Stimulated activated naive CD8-positive, alpha-beta T cell treated with anti-CD3 and anti-CD28 coated beads, Interleukin-15, Interleukin-2, amounts not matched to agents 100 ng/mL and 50 ng/mL, for 24 hours (primary cell): ENCODE results near the gene VENTX.
"Not testable (repeated sequence)": the region's sequence is repeated elsewhere in the genome, so short reads cannot be mapped to it uniquely, and the experiment has no call there.

Experiments used
- H3K27ac Mint-ChIP-seq: one replicate; pipeline ENCODE4 v1.8.0; 2021; ENCODE audit warnings: mild to moderate bottlenecking, mixed read lengths
- H3K27me3 Mint-ChIP-seq: one replicate; pipeline ENCODE4 v1.8.0; 2021; ENCODE audit warnings: mixed read lengths
- H3K36me3 Mint-ChIP-seq: one replicate; pipeline ENCODE4 v1.8.0; 2021; ENCODE audit warnings: low read depth, mixed read lengths
- H3K4me1 Mint-ChIP-seq: one replicate; pipeline ENCODE4 v1.8.0; 2021; ENCODE audit warnings: low read depth, mixed read lengths
- H3K4me3 Mint-ChIP-seq: one replicate; pipeline ENCODE4 v1.8.0; 2021; ENCODE audit warnings: mild to moderate bottlenecking, mixed read lengths
- H3K9me3 Mint-ChIP-seq: one replicate; pipeline ENCODE4 v1.8.0; 2021; ENCODE audit warnings: mixed read lengths

VENTX gene

DNA sequence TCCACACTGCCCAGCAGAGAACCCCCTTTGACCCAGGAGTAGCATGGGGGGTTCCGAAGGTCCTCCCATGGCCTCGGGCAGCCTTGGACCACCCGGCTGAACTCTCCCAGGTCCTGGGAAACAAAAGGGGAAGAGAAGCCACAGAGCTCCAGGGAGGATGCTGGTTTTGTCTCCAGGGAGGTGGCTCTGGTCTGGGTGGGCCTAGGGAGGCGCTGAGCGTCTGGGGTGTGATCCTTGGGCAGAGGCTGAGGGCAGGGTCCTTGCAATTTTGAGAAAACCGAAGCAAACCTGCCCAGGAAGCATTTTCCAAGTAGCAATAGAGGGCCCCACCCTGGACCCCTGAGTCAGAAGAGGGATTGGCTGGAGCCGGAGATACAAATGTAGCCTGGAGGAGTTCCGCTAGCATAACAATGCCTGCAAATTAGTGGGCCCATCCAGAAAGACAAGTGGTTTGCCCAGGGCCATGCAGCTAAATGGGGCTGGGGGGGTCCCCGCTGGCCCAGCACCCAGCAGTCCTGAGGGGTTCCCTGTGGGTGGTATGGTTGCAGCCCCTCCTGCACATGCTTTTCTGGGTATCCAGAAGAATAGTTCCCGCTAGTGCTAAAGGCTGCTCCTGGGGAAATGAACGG, 5.6 kb upstream of the VENTX start:
- Mint-ChIP-seq H3K27ac (no peak overlapping the region), H3K4me3 (no peak overlapping the region), H3K36me3 (no peaks in the 10 kb centered on the region), H3K9me3 (no peaks in the 10 kb centered on the region), H3K27me3 (peaks cover 50% of the 10 kb centered on the region), H3K4me1 (peaks cover 14% of the 10 kb centered on the region)

DNA sequence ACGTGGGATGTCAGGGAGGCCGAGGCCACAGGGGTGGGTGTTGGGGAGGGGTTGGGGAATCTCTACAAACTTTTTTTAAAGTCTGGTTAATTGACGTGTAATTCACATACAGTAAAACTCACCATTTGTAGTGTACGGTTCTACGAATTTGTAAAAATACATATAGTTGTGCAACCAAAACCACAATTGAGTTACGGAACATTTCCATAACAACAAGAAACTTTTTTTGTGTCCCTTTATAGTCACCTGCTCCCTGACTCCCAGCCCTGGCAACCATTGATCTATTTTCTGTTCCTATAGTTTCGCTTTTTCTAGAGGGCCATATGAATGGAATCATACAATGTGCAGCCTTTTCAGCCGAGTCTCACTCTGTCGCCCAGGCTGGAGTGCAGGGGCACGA, 2.9 kb upstream of the VENTX start:
- not testable (repeated sequence) for H3K36me3 Mint-ChIP-seq, H3K27ac Mint-ChIP-seq, H3K4me1 Mint-ChIP-seq, H3K9me3 Mint-ChIP-seq
- Mint-ChIP-seq H3K4me3 (peak overlapping the region; percentile 13), H3K27me3 (peaks cover 42% of the 10 kb centered on the region)

DNA sequence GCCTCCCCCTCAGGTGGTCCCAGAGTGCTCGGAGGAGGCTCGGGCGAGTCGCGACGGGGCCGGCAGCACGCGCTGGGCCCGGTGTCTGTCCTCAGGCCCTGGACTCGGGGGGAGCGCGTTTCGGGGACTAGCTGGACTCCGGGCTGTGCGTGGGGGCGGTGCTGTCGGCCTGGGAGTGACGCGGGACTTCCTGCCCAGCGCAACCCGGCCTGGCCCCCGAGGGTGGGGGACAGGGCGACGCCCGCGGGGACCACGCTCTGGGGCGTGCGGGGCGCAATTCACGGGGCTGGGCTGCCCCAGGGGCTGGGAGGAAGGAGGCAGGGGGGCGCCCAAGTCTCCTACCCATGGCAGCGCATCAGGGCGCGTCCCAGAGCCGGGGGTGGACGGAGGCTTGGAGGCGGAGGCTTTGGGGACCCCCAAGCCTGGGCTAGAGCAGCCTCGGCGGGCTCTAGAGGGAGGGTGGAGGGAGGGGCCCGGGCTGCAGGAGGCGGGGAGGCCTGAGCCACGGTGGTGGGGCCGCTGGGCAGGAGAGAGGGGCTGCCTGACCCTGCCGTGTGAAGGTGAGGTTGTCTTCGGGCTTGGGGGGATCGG, 2.3 kb upstream of the VENTX start:
- Mint-ChIP-seq H3K9me3 (no peaks in the 10 kb centered on the region), H3K27me3 (peaks cover 42% of the 10 kb centered on the region), H3K27ac (no peak overlapping the region), H3K4me3 (peak overlapping the region; percentile 13), H3K4me1 (peaks cover 7% of the 10 kb centered on the region), H3K36me3 (no peaks in the 10 kb centered on the region)

DNA sequence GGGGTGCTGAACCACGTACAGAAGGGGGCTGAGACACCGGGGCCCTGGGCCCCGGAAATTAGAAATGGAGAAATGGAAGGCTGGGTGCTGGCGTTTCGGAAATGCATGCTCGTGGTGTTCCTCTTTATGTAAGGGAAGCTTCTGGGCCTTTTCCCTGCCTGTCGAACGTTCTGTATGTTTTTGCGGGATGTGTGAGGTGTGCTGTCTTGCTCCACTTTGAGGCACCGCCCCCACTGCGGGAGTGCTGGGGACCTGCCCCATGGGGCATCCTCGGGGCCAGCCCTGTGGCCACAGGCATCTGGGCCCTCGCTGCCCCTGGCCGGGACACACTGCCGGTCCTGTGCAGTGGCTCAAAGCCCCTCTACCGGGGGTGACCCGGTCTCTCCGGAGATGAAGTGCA, 1.7 kb upstream of the VENTX start:
- H3K27me3 Mint-ChIP-seq: peaks cover 46% of the 10 kb centered on the region
- H3K9me3 Mint-ChIP-seq: no peaks in the 10 kb centered on the region
- peak overlapping the region; percentile 35 for H3K4me3 Mint-ChIP-seq
- no peak overlapping the region for H3K27ac Mint-ChIP-seq
- no peaks in the 10 kb centered on the region for H3K36me3 Mint-ChIP-seq
- peaks cover 11% of the 10 kb centered on the region for H3K4me1 Mint-ChIP-seq

DNA sequence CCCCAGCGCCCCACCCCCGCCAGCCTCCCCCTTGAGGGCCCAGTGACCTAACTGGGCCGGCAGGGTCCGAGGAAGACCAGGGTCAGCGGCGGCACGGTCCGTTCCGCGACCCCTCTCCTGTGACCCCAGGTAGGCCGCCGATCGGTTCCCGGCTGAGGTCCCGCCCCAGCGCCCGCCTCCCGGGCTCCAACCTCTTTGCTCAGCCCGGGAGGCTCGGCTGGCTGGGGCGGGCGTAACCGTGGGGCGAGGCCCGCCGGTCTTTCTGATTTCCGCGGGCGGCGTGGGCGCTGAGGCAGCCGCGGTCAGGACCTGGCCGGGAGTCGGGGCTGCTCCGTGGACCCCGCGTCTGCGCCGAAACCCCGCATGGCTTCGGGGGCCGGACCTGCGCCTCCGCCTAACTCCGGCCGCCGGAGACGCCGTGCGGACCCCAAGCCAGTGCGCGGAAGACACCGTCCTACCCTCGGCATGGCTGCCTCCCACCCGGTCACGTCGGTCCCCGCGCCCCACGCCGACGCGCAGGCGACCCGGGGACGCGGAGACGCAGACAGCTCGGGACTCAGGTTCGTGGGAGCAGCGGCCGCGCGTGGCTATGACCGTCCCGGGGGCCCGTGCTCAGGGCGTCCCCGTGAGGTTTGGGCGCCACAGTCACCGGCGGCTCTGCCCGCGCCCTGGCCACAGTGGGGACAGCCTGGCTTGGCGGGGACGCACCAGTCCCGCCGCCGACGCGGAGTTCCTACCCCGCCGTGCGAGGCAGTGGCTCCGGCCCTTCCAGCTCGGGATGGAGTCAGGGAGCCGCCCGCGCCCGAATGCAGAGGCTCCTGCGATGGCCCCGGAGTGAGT, 1.0 kb upstream of the VENTX start:
- H3K9me3 Mint-ChIP-seq: no peaks in the 10 kb centered on the region
- H3K4me1 Mint-ChIP-seq: peaks cover 14% of the 10 kb centered on the region
- H3K4me3 Mint-ChIP-seq: no peak overlapping the region
- no peak overlapping the region for H3K27ac Mint-ChIP-seq
- H3K36me3 Mint-ChIP-seq: no peaks in the 10 kb centered on the region
- H3K27me3 Mint-ChIP-seq: peaks cover 48% of the 10 kb centered on the region

DNA sequence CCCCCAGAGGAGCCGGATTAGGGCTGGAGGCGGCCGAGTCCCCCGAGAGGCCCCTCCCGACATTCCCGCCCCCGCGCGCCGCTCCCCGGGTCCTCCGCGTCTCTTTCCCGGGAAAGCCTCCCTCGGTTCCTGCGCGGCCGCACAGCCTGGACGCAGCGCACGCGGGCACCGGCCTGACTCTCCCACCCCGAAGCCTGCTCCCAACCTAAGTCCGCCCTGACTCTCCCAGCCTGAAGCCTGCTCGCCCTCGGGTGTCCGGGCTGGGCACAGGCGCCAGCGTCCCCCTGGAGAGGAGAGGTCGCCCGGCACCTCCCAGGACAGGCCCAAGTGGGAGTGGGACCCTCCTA, 441 bp upstream of the VENTX start:
- H3K4me3 Mint-ChIP-seq: no peak overlapping the region

DNA sequence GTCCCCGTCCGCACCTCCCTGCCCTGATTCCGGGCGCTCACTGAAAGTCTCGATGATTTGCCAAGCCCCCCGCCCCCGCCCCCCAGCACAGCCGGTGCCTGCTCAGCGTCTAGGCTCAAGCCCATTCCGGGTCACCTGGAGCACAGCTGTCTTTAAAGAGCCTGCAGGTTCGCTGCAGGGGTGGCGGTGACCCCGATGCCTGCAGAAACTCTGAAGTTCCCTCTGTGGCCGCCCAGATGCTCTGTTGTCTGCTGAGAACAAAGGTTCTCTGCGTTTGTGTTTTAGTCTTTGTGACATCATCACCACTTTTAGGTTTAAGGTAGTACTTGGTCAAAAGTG, 780 bp downstream of the VENTX start:
- Mint-ChIP-seq H3K9me3 (no peaks in the 10 kb centered on the region), H3K4me3 (no peak overlapping the region), H3K4me1 (peaks cover 21% of the 10 kb centered on the region), H3K36me3 (no peaks in the 10 kb centered on the region), H3K27ac (no peak overlapping the region), H3K27me3 (peaks cover 43% of the 10 kb centered on the region)

More for the DNA sequence above, 441 bp upstream of the VENTX start:
- peaks cover 46% of the 10 kb centered on the region for H3K27me3 Mint-ChIP-seq
- H3K36me3 Mint-ChIP-seq: no peaks in the 10 kb centered on the region
- H3K27ac Mint-ChIP-seq: no peak overlapping the region
- H3K9me3 Mint-ChIP-seq: no peaks in the 10 kb centered on the region
- H3K4me1 Mint-ChIP-seq: peaks cover 18% of the 10 kb centered on the region

DNA sequence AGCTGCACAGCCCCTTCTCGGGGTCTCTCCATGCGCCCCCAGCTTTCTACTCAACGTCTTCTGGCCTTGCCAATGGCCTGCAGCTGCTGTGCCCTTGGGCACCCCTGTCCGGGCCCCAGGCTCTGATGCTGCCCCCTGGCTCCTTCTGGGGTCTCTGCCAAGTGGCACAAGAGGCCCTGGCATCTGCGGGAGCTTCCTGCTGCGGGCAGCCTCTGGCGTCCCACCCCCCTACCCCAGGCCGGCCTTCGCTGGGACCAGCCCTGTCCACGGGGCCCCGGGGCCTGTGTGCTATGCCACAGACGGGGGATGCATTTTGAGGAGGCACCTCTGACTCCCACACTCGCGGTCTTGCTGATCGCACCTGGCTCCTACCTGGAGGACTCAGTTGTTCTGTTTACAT, 2.3 kb downstream of the VENTX start:
- no peaks in the 10 kb centered on the region for H3K9me3 Mint-ChIP-seq

DNA sequence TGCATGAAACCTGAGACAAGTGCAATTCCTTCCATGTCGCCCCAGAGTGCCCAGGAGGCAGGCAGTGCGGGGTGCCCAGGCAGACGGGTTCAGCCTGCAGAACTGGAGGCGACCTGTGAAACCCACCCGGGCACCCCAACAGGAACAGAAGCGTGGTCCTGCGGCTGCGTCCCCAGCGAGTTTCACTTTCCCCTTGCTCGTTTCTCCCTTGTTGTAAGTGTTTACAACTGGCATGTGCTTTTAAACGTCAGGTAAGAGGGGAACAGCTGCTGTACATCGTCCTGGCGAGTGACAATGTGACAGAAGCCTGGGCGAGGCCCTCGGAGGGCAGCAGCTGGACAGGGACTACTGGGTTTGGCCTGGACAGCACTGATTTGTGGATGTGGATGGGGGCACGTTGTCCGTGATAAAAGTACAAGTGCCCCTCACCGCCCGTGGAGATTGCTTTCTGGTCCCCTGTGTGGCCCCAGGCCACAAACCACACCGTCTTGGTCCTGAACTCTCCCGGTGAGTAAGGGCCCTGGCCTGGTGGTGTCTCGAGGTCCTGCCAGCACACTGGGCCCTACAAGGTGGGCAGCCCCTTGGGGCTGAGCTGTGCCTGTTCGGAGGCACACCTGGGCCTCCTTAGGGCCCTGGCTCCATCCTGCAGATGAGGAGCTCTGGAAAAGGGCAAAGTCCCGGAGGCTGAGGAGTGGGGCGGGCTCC, 4.0 kb downstream of the VENTX start:
- Mint-ChIP-seq H3K27me3 (peaks cover 37% of the 10 kb centered on the region), H3K4me1 (peaks cover 18% of the 10 kb centered on the region), H3K4me3 (peak overlapping the region; percentile 54), H3K27ac (no peak overlapping the region), H3K36me3 (no peaks in the 10 kb centered on the region), H3K9me3 (no peaks in the 10 kb centered on the region)

More for the DNA sequence above, 2.3 kb downstream of the VENTX start:
- Mint-ChIP-seq H3K4me3 (no peak overlapping the region), H3K27me3 (peaks cover 37% of the 10 kb centered on the region), H3K36me3 (no peaks in the 10 kb centered on the region), H3K4me1 (peaks cover 21% of the 10 kb centered on the region), H3K27ac (no peak overlapping the region)

DNA sequence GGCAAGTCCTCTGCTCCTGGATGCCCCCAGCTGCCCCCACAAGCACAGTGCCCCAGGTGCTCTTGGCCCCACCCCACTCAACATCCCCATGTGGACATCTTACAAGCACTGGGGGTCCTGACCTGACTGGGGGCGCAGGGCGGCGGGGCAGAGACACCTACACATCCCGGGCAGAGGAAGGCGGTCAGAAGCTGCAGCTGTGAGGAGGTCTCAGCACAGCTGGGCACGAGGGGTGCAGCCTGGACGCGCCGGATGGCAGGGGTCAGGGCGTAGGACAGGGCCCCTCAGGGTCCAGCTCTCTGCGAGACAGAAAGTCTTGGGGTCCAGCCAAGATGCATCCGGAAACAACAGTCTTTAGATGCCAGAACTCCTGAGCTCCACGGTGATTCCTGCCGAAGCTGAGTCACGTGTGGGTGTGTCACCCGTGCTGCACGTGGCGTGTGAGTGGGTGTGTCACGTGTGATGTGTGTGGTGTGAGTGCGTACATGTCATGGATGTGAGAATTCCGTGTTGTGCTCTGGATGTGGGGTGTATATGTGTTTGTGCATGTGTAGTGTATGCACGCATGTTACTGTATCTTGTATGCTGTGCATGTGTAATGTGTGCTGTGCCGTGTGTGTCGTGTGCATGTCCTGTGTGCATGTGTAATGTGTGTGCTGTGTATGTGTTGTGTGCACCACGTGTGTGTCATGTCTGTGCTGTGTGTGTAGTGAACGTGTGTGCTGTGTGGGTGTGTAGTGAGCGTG, 5.1 kb downstream of the VENTX start:
- Mint-ChIP-seq H3K9me3 (no peaks in the 10 kb centered on the region), H3K4me3 (no peak overlapping the region), H3K27me3 (peaks cover 37% of the 10 kb centered on the region), H3K36me3 (no peaks in the 10 kb centered on the region), H3K4me1 (peaks cover 18% of the 10 kb centered on the region), H3K27ac (no peak overlapping the region)

DNA sequence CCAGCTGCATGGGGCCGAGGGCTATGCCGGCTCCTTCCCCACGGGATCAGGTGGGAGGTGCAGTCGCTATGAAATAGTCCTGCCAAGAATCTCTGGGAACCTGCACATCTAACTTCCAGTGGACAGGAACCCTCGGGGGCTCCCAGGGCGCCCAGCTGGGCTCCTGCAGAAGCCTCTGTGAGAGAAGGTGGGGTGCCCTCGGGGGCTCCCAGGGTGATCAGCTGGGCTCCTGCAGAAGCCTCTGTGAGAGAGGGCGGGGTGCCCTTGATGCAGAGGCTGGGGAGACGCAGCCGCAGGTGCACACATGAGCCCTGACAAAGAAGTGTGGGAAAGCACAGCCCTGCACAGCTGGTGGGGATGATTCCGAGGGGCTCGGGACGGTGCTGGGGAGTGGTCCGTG, 5.9 kb downstream of the VENTX start:
- no peaks in the 10 kb centered on the region for H3K9me3 Mint-ChIP-seq
- H3K4me3 Mint-ChIP-seq: no peak overlapping the region
- no peaks in the 10 kb centered on the region for H3K36me3 Mint-ChIP-seq
- peaks cover 18% of the 10 kb centered on the region for H3K4me1 Mint-ChIP-seq
- H3K27ac Mint-ChIP-seq: no peak overlapping the region
- peaks cover 32% of the 10 kb centered on the region for H3K27me3 Mint-ChIP-seq

DNA sequence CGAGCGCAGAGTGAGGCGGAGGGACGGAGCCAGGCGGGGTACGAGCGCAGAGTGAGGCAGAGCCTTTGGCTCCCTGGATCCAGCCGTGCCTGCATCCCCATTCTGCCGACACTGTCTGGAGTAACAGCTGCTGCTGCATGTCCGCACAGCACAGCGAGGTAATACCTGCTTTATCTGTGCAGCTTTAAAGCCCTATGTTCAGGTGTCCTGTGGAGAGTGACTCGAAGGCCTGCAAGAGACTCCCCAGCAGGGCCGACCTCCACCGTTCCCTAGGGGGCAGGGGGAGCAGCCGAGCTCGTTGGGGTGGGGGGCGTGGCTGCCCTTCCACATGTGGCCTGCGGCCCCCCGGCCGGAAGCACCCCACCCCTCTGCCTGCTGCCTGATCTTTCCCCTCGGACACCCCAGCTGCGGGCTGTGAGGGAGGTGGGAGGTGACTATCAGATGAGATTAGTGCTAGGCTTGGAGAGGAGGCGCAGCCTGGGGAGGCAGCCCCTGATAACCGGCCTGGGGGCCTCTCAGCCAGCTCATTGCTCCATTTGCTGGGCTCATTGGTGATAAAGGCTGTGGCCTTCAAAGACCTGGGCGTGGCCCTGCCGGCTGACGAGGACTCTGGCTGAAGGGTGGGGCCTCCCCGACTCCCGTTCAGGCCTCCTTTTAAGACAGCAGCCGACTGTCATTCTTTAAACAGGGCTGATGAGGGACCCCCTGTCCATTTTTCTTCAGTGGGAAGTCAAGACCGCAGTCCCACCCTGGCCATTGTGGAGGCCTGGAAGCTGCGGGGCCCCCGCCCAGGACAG, 8.0 kb downstream of the VENTX start:
- H3K27me3 Mint-ChIP-seq: peaks cover 20% of the 10 kb centered on the region
- no peaks in the 10 kb centered on the region for H3K36me3 Mint-ChIP-seq
- H3K4me3 Mint-ChIP-seq: no peak overlapping the region
- H3K9me3 Mint-ChIP-seq: no peaks in the 10 kb centered on the region
- H3K4me1 Mint-ChIP-seq: peaks cover 17% of the 10 kb centered on the region
- H3K27ac Mint-ChIP-seq: no peak overlapping the region

DNA sequence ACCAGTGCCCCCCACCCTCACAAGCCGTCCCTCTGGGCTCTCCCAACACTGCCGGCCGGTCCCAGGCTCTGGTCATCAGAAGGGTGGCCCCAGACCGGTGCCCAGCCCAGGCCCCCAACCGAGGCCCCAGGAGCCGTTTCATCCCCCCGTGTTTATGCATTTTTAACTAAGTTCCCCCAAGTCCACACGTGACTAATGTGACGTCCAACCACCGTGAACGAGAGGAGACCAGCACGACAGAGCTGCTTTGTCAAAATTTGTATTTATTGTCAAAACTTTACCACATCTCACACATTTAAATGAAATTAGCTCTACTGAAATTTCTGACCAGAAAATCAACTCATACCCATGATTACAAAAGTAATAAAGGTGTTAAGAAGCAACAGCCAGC, 8.6 kb downstream of the VENTX start:
- Mint-ChIP-seq H3K27ac (no peak overlapping the region), H3K4me1 (peaks cover 11% of the 10 kb centered on the region), H3K27me3 (peaks cover 14% of the 10 kb centered on the region), H3K4me3 (no peak overlapping the region), H3K9me3 (no peaks in the 10 kb centered on the region), H3K36me3 (no peaks in the 10 kb centered on the region)

DNA sequence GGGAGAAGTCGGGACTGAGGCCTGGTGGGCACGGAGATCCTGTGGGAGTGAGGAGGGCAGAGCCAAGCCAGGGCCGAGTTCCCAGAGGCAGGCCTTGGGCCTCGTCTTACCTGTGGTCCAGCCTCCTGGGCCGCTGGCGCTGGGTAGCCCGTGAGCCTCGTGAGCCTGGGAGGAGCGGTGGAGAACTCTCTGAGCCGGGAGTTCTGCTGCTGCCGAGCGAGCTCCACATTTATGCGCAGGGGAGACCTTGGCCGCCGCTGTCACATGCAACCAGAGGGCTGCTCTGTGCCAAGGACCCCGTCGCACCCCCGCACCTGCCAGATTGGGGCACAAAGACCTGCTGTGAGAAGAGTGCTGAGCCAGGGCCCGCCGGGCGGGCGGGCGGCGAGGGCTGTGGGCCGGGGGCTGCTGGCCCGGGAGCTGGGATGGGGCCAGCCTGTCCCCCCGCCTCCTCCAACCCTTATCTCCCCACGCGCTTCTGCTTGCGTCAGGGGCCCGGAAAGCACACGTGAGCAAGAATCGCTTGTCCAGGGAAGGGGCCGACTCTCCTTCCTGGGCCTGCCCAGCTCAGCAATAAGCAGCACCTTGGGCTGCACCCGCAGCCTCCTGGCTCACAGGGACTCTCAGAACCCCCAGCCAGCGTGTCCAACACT, 10.2 kb downstream of the VENTX start:
- peaks cover 4% of the 10 kb centered on the region for H3K27me3 Mint-ChIP-seq
- H3K27ac Mint-ChIP-seq: no peak overlapping the region
- H3K9me3 Mint-ChIP-seq: no peaks in the 10 kb centered on the region
- H3K4me3 Mint-ChIP-seq: no peak overlapping the region
- H3K4me1 Mint-ChIP-seq: no peaks in the 10 kb centered on the region
- H3K36me3 Mint-ChIP-seq: no peaks in the 10 kb centered on the region
